Measurements from ENCODE around the gene ISCA2.

- no peak for TF ChIP-seq ZNF423 (tag by site-specific recombination; IDR thresholded peaks at IDR 0.05)
- TF ChIP-seq CTCF (tag by site-specific recombination; IDR thresholded peaks at IDR 0.05), result no peak
- TF ChIP-seq ZNF837 (tag by site-specific recombination; IDR thresholded peaks at IDR 0.05), result no peak
- no peak for TF ChIP-seq IKZF3 (tag by site-specific recombination; IDR thresholded peaks at IDR 0.05)
- no peak for TF ChIP-seq ZNF544 (tag by site-specific recombination; IDR thresholded peaks at IDR 0.05)
- TF ChIP-seq ZNF211 (tag by site-specific recombination; IDR thresholded peaks at IDR 0.05; ENCODE audit: low read depth), result no peak
- TF ChIP-seq ZBTB7A (tag by site-specific recombination; IDR thresholded peaks at IDR 0.05; ENCODE audit: low read depth), result no peak
- no peak for TF ChIP-seq REST (tag by site-specific recombination; IDR thresholded peaks at IDR 0.05)
- no peak for TF ChIP-seq SETDB1 (IDR thresholded peaks at IDR 0.05; ENCODE audit: insufficient read length, low read length)
- TF ChIP-seq ZNF626 (tag by site-specific recombination; IDR thresholded peaks at IDR 0.05), result no peak
- TF ChIP-seq ZNF10 (tag by site-specific recombination; IDR thresholded peaks at IDR 0.05), result no peak
- no peak for TF ChIP-seq KLF1 (tag by site-specific recombination; IDR thresholded peaks at IDR 0.05)
- no peak for TF ChIP-seq ZNF274 (IDR thresholded peaks at IDR 0.05; ENCODE audit: low read length)
- TF ChIP-seq ZNF274 (tag by site-specific recombination; IDR thresholded peaks at IDR 0.05; ENCODE audit: borderline replicate concordance), result no peak
- TF ChIP-seq ZNF513 (tag by site-specific recombination; IDR thresholded peaks at IDR 0.05), result no peak
Measured at GRCh38 chr14:74490486-74490885, 3.1 kb upstream of the ISCA2 start.
